Endothelial cell of umbilical vein (primary cell): ENCODE measurements around the gene KIF24. TPM values are rescaled to one million over a fixed set of nuclear protein-coding genes. Genes with fewer than 3 reads are reported as not detected.

ENCODE experiments used
- BruUV-seq: library from RNA; stranded (reverse); fragments of 400-500 nt; replicated peaks from 2 replicates; lab custom pipeline; 2021; lab: Mats Ljungman, UMichigan
- CTCF ChIA-PET: fragments of 300-600, 350-600 bp; sonication (Branson Sonifier 250); formaldehyde crosslinking; loops from one replicate; lab custom pipeline; 2021; ENCODE audit warnings: antibody characterized with exemption, inconsistent platforms; lab: Charles Lee
- POLR2A ChIA-PET: fragments of 300-600, 350-600 bp; sonication (Branson Sonifier 250); formaldehyde crosslinking; loops from one replicate; lab custom pipeline; 2021; ENCODE audit warnings: antibody characterized with exemption, inconsistent platforms; lab: Charles Lee
- DNase-seq: peaks from one replicate; pipeline ENCODE4 v3.0.0-alpha.2; 2011; ENCODE audit warnings: low read depth, low spot score
- FAIRE-seq: peaks from 2 replicates; lab custom pipeline; 2011; peaks lifted over from hg19 to GRCh38; lab: Jason Lieb, UNC
- H2AFZ ChIP-seq: 2 replicates; pipeline ENCODE4 v1.6.0; 2012; ENCODE audit warnings: low read depth, low read length, control low read depth, inconsistent platforms
- H3K27ac ChIP-seq: 2 replicates; pipeline ENCODE4 v1.5.1; 2011; ENCODE audit warnings: low read depth, mild to moderate bottlenecking, control low read depth, low read length, moderate library complexity; ENCODE audit not compliant: insufficient read depth
- H3K27me3 ChIP-seq, 2 experiments: 2 replicates each; pipeline versions ENCODE4 v1.6.0 to v1.6.1; 2011; ENCODE audit warnings: low read length in 2 of 2, mixed read lengths in 1 of 2; ENCODE audit not compliant: control insufficient read depth in 2 of 2, insufficient read depth in 2 of 2
- H3K36me3 ChIP-seq, 2 experiments: 2 replicates in 1 of 2; 3 replicates in 1 of 2; pipeline ENCODE4 v1.5.1; 2011; ENCODE audit warnings: low read length in 2 of 2, mild to moderate bottlenecking in 1 of 2, moderate library complexity in 1 of 2; ENCODE audit not compliant: control insufficient read depth in 2 of 2, insufficient read depth in 2 of 2; ENCODE audit errors: extremely low read depth in 1 of 2
- H3K4me1 ChIP-seq: 3 replicates; pipeline ENCODE4 v1.5.1; 2011; ENCODE audit warnings: mild to moderate bottlenecking, low read length; ENCODE audit not compliant: control insufficient read depth, insufficient read depth; ENCODE audit errors: extremely low read depth
- H3K4me2 ChIP-seq: 2 replicates; pipeline ENCODE4 v1.6.1; 2011; ENCODE audit warnings: low read length, control low read depth, mixed read lengths; ENCODE audit not compliant: insufficient read depth
- H3K4me3 ChIP-seq, 3 experiments: fragments of 200-600 bp in 1 of 3; sonication (generic), shearing (Covaris generic) in 1 of 3; replicated peaks in 1 of 3; 2 replicates each; pipeline ENCODE4 v1.5.1; 2011 to 2016; ENCODE audit warnings: control low read depth in 3 of 3, low read length in 3 of 3, mild to moderate bottlenecking in 2 of 3, inconsistent platforms in 1 of 3, low read depth in 1 of 3, moderate library complexity in 1 of 3; ENCODE audit not compliant: insufficient read depth in 1 of 3
- H3K79me2 ChIP-seq: 2 replicates; pipeline ENCODE4 v1.6.0; 2012; ENCODE audit warnings: low read length, inconsistent platforms; ENCODE audit not compliant: control insufficient read depth, insufficient read depth
- H3K9ac ChIP-seq: replicated peaks from 2 replicates; pipeline ENCODE3; 2011; ENCODE audit warnings: low read length, control low read depth; ENCODE audit not compliant: insufficient read depth; ENCODE audit errors: extremely low read depth
- H3K9me1 ChIP-seq: replicated peaks from 3 replicates; pipeline ENCODE4 v1.6.0; 2011; ENCODE audit warnings: mild to moderate bottlenecking, low read length; ENCODE audit not compliant: control insufficient read depth, insufficient read depth; ENCODE audit errors: extremely low read depth
- H3K9me3 ChIP-seq: replicated peaks from 2 replicates; pipeline ENCODE4 v1.5.1; 2012; ENCODE audit warnings: low read length, inconsistent platforms; ENCODE audit not compliant: control insufficient read depth, insufficient read depth
- H4K20me1 ChIP-seq: replicated peaks from 2 replicates; pipeline ENCODE3; 2011; ENCODE audit warnings: mild to moderate bottlenecking, low read length; ENCODE audit not compliant: control insufficient read depth, insufficient read depth; ENCODE audit errors: extremely low read depth
- EZH2 ChIP-seq: IDR thresholded peaks from 2 replicates; pipeline ENCODE4 v1.6.1; 2012; ENCODE audit warnings: borderline replicate concordance, low read depth, mild to moderate bottlenecking, moderate library complexity, low read length, inconsistent platforms; ENCODE audit not compliant: severe bottlenecking
- FOS ChIP-seq: IDR thresholded peaks from 2 replicates; pipeline ENCODE4 v1.6.1; 2011; ENCODE audit warnings: mild to moderate bottlenecking, low read length, moderate library complexity, borderline replicate concordance; ENCODE audit not compliant: insufficient read depth
- GATA2 ChIP-seq: IDR thresholded peaks from 2 replicates; pipeline ENCODE4 v1.7.0; 2011; ENCODE audit warnings: low read depth, mild to moderate bottlenecking, moderate library complexity, mixed read lengths, low read length; ENCODE audit not compliant: insufficient read length, insufficient read depth
- JUN ChIP-seq: IDR thresholded peaks from 2 replicates; pipeline ENCODE4 v1.6.1; 2011; ENCODE audit warnings: borderline replicate concordance, low read depth; ENCODE audit not compliant: insufficient read length, insufficient read depth
- MYC ChIP-seq: IDR thresholded peaks from one replicate; pipeline ENCODE4 v1.6.1; 2011; ENCODE audit warnings: mild to moderate bottlenecking, low read depth, low read length
- POLR2A ChIP-seq: IDR thresholded peaks from 2 replicates; pipeline ENCODE4 v1.6.1; 2012; ENCODE audit warnings: low read depth, mild to moderate bottlenecking, control low read depth, low read length
- POLR2AphosphoS5 ChIP-seq: IDR thresholded peaks from 2 replicates; pipeline ENCODE4 v1.6.1; 2012; ENCODE audit warnings: low read depth, mild to moderate bottlenecking, control low read depth, low read length, moderate library complexity; ENCODE audit not compliant: insufficient read depth
- dilution Hi-C: fragments of 300-500 bp; cut with MboI; formaldehyde crosslinking; loops from one replicate; pipeline ENCODE4 v1.15.0; 2019; ENCODE audit warnings: low sequenced_read_pairs; ENCODE audit not compliant: extremely low pct_ligation_motif_present
- intact Hi-C: fragments of 100-400 bp; cut with micrococcal nuclease; formaldehyde crosslinking; loops from one replicate; pipeline ENCODE4 v1.10.0; 2022
- polyA plus RNA-seq, 4 experiments: library from polyadenylated mRNA; depleted of rRNA in 3 of 4; stranded (reverse) in 3 of 4; unstranded in 1 of 4; fragments of >200 nt; gene quantifications; 2 replicates each; pipeline versions ENCODE4 v1.2.1 to v1.2.3, GENCODE V29; 2011 to 2012; ENCODE audit warnings: missing spikeins in 1 of 4
- total RNA-seq: library from RNA; stranded (reverse); gene quantifications from 2 replicates; pipeline ENCODE4 v1.2.3, GENCODE V29; 2021
- TF ChIP-seq, protein P1 (sequence below): IDR thresholded peaks from 2 replicates; pipeline ENCODE4 v1.6.1; 2011; ENCODE audit not compliant: insufficient read depth, insufficient read length
- TF ChIP-seq, protein P2 (sequence below), 2 donors: IDR thresholded peaks; 1 replicate in 1 of 2; 2 replicates in 1 of 2; pipeline ENCODE4 v1.5.1; 2011; ENCODE audit warnings: low read length in 2 of 2, mild to moderate bottlenecking in 2 of 2, moderate library complexity in 2 of 2, control low read depth in 1 of 2, inconsistent platforms in 1 of 2, low read depth in 1 of 2; ENCODE audit not compliant: insufficient read depth in 1 of 2; ENCODE audit errors: extremely low read depth in 1 of 2

The KIF24 gene
- total and polyA plus RNA-seq, 2 donors (not counting 3 experiments of a cell fraction or from before 2014, with no cell fraction given), result 2.1 to 4.8 TPM

DNA sequence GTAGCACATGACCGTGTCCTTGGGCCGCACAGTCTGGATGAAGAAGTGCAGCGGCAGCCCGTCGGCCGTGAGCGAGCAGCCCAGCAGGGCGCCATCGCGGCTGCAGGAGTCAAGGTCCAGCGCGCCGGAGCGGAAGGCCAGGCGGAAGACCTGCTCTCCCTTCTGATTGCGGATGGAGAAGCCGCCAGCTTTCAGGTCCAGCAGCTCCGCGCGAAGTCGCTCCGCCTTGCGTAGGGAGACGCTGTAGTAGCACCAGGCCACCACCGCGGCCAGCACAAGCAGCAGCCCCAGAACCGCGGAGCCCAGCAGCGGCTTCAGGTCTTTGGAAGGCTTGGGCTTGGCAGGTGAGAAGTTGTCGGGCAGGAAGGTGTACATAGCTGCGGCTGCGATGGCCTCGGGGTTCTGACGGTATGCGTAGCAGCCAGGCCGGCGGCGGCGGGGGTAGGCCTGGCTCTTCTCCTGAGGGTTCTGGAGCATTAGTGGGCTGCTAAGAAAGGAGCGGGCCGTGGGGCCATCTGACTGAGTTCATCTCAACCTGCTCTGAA, 43.5 kb upstream of the KIF24 start:
- no peak for FAIRE-seq
- dilution Hi-C loops, result no loop called here

DNA sequence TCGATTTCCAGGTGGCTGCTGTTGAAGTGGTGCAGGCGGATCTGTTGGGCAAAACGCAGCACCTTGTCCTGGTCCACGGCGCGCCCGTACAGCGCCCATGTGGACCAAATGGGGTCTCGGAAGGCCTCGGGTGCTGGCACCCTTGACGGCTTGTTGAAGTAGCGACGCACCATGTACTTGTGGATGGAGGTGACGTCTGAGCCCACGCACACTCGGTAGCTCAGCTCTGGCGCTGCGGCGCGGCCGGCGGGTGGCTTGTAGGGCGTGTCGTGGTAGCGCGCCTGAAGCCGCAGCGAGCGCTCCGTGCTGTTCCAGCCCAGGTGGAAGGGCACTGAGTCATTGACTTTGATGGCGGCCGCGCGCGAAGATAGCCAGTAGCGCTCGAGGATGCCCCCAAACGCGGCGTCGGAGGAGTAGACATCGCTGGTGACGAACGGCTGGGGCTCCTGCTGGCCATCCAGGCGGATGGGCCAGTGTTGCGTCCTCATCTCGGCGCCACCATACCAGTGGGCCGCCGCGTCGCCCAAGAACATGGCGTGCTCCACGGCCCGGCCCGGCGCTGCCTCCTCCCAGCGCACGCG, 42.9 kb upstream of the KIF24 start:
- POLR2A ChIA-PET, result no interaction called here
- no peak overlapping the region for H2AFZ ChIP-seq
- H3K36me3 ChIP-seq, result no peaks in the 10 kb centered on the region
- FAIRE-seq (no peak), DNase-seq (no peak)
- intact Hi-C loops (no loop called here), dilution Hi-C loops (no loop called here)
- CTCF ChIA-PET, result no interaction called here
- no peaks in the 10 kb centered on the region for H3K27me3 ChIP-seq
- H3K4me2 ChIP-seq, result no peak overlapping the region
- peaks cover 2% of the 10 kb centered on the region for H3K4me1 ChIP-seq
- H4K20me1 ChIP-seq, result no peaks in the 10 kb centered on the region
- TF ChIP-seq FOS (no peak), MYC (no peak), POLR2A (no peak), JUN (no peak), EZH2 (no peak), GATA2 (no peak), POLR2AphosphoS5 (no peak)
- TF ChIP-seq, protein P1, sequence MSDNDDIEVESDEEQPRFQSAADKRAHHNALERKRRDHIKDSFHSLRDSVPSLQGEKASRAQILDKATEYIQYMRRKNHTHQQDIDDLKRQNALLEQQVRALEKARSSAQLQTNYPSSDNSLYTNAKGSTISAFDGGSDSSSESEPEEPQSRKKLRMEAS, result no peak
- TF ChIP-seq, protein P2, sequence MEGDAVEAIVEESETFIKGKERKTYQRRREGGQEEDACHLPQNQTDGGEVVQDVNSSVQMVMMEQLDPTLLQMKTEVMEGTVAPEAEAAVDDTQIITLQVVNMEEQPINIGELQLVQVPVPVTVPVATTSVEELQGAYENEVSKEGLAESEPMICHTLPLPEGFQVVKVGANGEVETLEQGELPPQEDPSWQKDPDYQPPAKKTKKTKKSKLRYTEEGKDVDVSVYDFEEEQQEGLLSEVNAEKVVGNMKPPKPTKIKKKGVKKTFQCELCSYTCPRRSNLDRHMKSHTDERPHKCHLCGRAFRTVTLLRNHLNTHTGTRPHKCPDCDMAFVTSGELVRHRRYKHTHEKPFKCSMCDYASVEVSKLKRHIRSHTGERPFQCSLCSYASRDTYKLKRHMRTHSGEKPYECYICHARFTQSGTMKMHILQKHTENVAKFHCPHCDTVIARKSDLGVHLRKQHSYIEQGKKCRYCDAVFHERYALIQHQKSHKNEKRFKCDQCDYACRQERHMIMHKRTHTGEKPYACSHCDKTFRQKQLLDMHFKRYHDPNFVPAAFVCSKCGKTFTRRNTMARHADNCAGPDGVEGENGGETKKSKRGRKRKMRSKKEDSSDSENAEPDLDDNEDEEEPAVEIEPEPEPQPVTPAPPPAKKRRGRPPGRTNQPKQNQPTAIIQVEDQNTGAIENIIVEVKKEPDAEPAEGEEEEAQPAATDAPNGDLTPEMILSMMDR (IDR thresholded peaks at IDR 0.05; ENCODE audit: extremely low read depth in 1 of 2, insufficient read depth in 1 of 2, low read depth in 1 of 2, low read length in 2 of 2), result no peak
- no peaks in the 10 kb centered on the region for H3K79me2 ChIP-seq
- no peaks in the 10 kb centered on the region for H3K9me1 ChIP-seq
- H3K27ac ChIP-seq, result no peak overlapping the region
- BruUV-seq, result no TSS peak
- H3K9ac ChIP-seq, result no peak overlapping the region
- no peak overlapping the region for H3K4me3 ChIP-seq
- no peaks in the 10 kb centered on the region for H3K9me3 ChIP-seq

More for the DNA sequence above, 43.5 kb upstream of the KIF24 start:
- H3K9me1 ChIP-seq, result no peaks in the 10 kb centered on the region
- H3K9me3 ChIP-seq, result no peaks in the 10 kb centered on the region
- no peak for DNase-seq
- no peak overlapping the region for H3K4me3 ChIP-seq
- no peak overlapping the region for H3K27ac ChIP-seq
- H2AFZ ChIP-seq, result no peak overlapping the region
- no peaks in the 10 kb centered on the region for H3K36me3 ChIP-seq
- H4K20me1 ChIP-seq, result no peaks in the 10 kb centered on the region
- H3K27me3 ChIP-seq, result no peaks in the 10 kb centered on the region
- CTCF ChIA-PET, result interaction anchor here (1.3 to 9.4 kb wide), 2 partner anchors 39 to 231 kb away, joined by 4 to 152 read pairs; no protein-coding TSS in a partner anchor
- intact Hi-C loops, result no loop called here
- H3K4me1 ChIP-seq, result peaks cover 2% of the 10 kb centered on the region
- no peaks in the 10 kb centered on the region for H3K79me2 ChIP-seq
- BruUV-seq, result no TSS peak
- no peak overlapping the region for H3K9ac ChIP-seq
- no peak overlapping the region for H3K4me2 ChIP-seq
- POLR2A ChIA-PET, result no interaction called here
- TF ChIP-seq POLR2A, result no peak
- no peak for TF ChIP-seq FOS
- TF ChIP-seq EZH2, result no peak
- no peak for TF ChIP-seq MYC
